Activated CD4-positive, alpha-beta memory T cell treated with anti-CD3 and anti-CD28 coated beads for 36 hours (primary cell): ENCODE data around the gene SACM1L. TPM values are rescaled to one million over a fixed set of nuclear protein-coding genes. Genes with fewer than 3 reads are reported as not detected.

Source experiments
- CTCF ChIA-PET: fragments of 350-600 bp; sonication (Branson Sonifier 250); formaldehyde crosslinking; loops from one replicate; lab custom pipeline; 2021; ENCODE audit warnings: antibody characterized with exemption, inconsistent platforms; lab: Charles Lee
- POLR2A ChIA-PET: fragments of 350-600 bp; sonication (Branson Sonifier 250); formaldehyde crosslinking; loops from one replicate; lab custom pipeline; 2021; ENCODE audit warnings: antibody characterized with exemption; lab: Charles Lee
- DNase-seq: peaks from one replicate; pipeline ENCODE4 v3.0.0-alpha.2; 2020
- H3K27ac Mint-ChIP-seq: one replicate; pipeline ENCODE4 v1.8.0; 2021; ENCODE audit warnings: mixed read lengths
- H3K27me3 Mint-ChIP-seq: one replicate; pipeline ENCODE4 v1.8.0; 2021; ENCODE audit warnings: mixed read lengths
- H3K36me3 Mint-ChIP-seq: one replicate; pipeline ENCODE4 v1.8.0; 2021; ENCODE audit warnings: mixed read lengths
- H3K4me1 Mint-ChIP-seq: one replicate; pipeline ENCODE4 v1.8.0; 2021; ENCODE audit warnings: low read depth, mixed read lengths
- H3K4me3 Mint-ChIP-seq: one replicate; pipeline ENCODE4 v1.8.0; 2021; ENCODE audit warnings: mild to moderate bottlenecking, mixed read lengths
- H3K9me3 Mint-ChIP-seq: one replicate; pipeline ENCODE4 v1.8.0; 2021; ENCODE audit warnings: mixed read lengths
- intact Hi-C: fragments of 100-400 bp; cut with micrococcal nuclease; formaldehyde crosslinking; loops from one replicate; pipeline ENCODE4 v1.15.1; 2023
- total RNA-seq, 2 experiments: library from RNA; stranded (reverse); gene quantifications; one replicate each; pipeline ENCODE4 v1.2.3, GENCODE V29; 2021

SACM1L gene
- total RNA-seq, 2 experiments from 2014 or later: 64.3 to 71.2 TPM

GRCh38 chr3:45654397-45654944 is 34.7 kb upstream of the SACM1L start:
- H3K36me3 Mint-ChIP-seq: peaks cover 10% of the 10 kb centered on the region
- peaks cover 7% of the 10 kb centered on the region for H3K9me3 Mint-ChIP-seq
- H3K4me1 Mint-ChIP-seq: peaks cover 14% of the 10 kb centered on the region
- DNase-seq: no peak
- ChIA-PET POLR2A (no interaction called here), CTCF (interaction anchor here (0.6 to 3.0 kb wide), 2 partner anchors 82 to 144 kb away, joined by 3 to 16 read pairs; no protein-coding TSS in a partner anchor)
- intact Hi-C loops: no loop called here
- H3K27ac Mint-ChIP-seq: peak overlapping the region; percentile 61
- H3K4me3 Mint-ChIP-seq: no peak overlapping the region
- no peaks in the 10 kb centered on the region for H3K27me3 Mint-ChIP-seq

DNA sequence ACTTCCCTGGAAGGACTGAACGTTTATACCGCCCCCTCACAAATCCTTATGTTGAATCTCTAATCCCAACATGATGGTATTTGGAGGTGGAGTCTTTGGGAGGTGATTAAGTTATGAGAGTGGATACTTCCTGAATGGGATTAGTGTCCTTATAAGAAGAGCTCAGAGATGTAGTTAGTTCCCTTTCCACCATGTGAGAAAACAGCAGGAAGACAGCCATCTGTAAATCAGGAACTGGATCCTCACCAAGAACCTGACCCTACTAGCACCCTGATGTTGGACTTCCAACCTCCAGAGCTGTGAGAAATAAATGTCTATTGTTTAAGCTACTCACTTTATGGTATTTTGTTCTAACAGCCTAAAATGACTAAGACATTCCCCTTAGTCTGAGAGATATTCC is 33.3 kb upstream of the SACM1L start:
- Mint-ChIP-seq H3K9me3 (no peaks in the 10 kb centered on the region), H3K27ac (no peak overlapping the region), H3K4me3 (no peak overlapping the region), H3K36me3 (peaks cover under 1% of the 10 kb centered on the region), H3K4me1 (peaks cover 19% of the 10 kb centered on the region), H3K27me3 (no peaks in the 10 kb centered on the region)
- ChIA-PET CTCF (interaction anchor here (0.6 to 3.2 kb wide), 32 partner anchors 10 to 762 kb away, joined by 3 to 70 read pairs (median 4); partner anchors contain the start of genes LIMD1 and SACM1L), POLR2A (interaction anchor here (1.2 to 1.5 kb wide), 3 partner anchors 11 to 145 kb away, joined by 3 to 8 read pairs (median 5); partner anchors contain the start of gene LIMD1)
- intact Hi-C loops: loop anchor here (1.0 to 2.0 kb wide), 6 partner anchors 12 to 619 kb away; no protein-coding TSS in a partner anchor
- DNase-seq: no peak

DNA sequence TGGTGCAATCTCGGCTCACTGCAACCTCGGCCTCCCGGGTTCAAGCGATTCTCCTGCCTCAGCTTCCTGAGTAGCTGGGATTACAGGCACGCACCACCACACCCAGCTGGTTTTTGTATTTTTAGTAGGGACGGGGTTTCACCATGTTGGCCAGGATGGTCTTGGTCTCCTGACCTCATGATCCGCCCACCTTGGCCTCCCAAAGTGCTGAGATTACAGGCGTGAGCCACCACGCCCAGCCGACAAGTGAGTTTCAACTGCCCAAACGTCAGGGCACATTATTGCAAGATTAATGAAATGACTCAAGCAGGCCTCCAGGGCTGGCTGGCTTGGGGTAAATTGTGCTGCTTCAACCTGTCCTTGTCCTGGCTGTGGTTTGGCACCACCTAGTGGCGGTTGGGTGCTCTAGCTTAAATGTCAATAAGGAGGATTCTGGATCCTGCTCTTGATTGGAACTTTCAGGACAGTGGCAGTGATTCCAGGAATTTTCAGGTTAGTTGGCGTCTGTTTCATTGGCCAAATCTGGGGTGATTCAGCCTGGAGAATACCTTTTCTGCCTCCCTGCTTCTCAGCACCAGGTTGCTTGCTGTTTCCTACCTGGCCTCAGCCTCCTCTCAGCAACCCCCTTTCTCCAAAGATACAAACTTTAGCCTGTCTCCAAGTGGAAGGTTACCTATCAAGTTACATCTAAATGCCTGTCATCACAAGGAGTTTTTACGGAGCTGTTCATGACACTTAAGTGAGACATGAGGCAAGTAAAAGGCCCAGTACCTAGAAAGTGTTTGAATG is 32.4 kb upstream of the SACM1L start:
- ChIA-PET POLR2A (interaction anchor here (1.2 to 1.5 kb wide), 3 partner anchors 10 to 146 kb away, joined by 3 to 8 read pairs (median 5); partner anchors contain the start of gene LIMD1), CTCF (interaction anchor here (0.5 to 3.2 kb wide), 34 partner anchors 10 to 712 kb away, joined by 3 to 70 read pairs (median 4); partner anchors contain the start of genes LIMD1 and SACM1L)
- peak; percentile 92 for DNase-seq
- intact Hi-C loops: loop anchor here (1.0 to 2.0 kb wide), 6 partner anchors 12 to 620 kb away; no protein-coding TSS in a partner anchor
- Mint-ChIP-seq H3K9me3 (no peaks in the 10 kb centered on the region), H3K4me1 (peaks cover 19% of the 10 kb centered on the region), H3K27me3 (no peaks in the 10 kb centered on the region), H3K36me3 (no peaks in the 10 kb centered on the region), H3K4me3 (no peak overlapping the region), H3K27ac (no peak overlapping the region)

GRCh38 chr3:45657853-45658252 is 31.3 kb upstream of the SACM1L start:
- H3K27me3 Mint-ChIP-seq: no peaks in the 10 kb centered on the region
- ChIA-PET CTCF (interaction anchor here (0.6 to 3.2 kb wide), 3 partner anchors 10 to 147 kb away, joined by 4 to 70 read pairs (median 17); no protein-coding TSS in a partner anchor), POLR2A (no interaction called here)
- no peaks in the 10 kb centered on the region for H3K36me3 Mint-ChIP-seq
- H3K9me3 Mint-ChIP-seq: no peaks in the 10 kb centered on the region
- no peak overlapping the region for H3K27ac Mint-ChIP-seq
- H3K4me3 Mint-ChIP-seq: no peak overlapping the region
- peaks cover 19% of the 10 kb centered on the region for H3K4me1 Mint-ChIP-seq
- intact Hi-C loops: loop anchor here (2.0 kb wide), 1 partner anchor 621 kb away; no protein-coding TSS in a partner anchor
- DNase-seq: no peak

- intact Hi-C loops: loop anchor here (10.0 kb wide), 3 partner anchors 285 to 435 kb away; partner anchors contain the start of genes CXCR6 and TMEM158
- H3K36me3 Mint-ChIP-seq: no peaks in the 10 kb centered on the region
- peaks cover 21% of the 10 kb centered on the region for H3K4me1 Mint-ChIP-seq
- CTCF ChIA-PET: interaction anchor here (0.6 to 4.5 kb wide), 70 partner anchors 9 to 648 kb away, joined by 3 to 138 read pairs (median 5); partner anchors contain the start of genes LIMD1, SACM1L and TMEM158
- no peaks in the 10 kb centered on the region for H3K27me3 Mint-ChIP-seq
- peak; percentile 51 for DNase-seq
- no peak overlapping the region for H3K27ac Mint-ChIP-seq
- H3K9me3 Mint-ChIP-seq: no peaks in the 10 kb centered on the region
- POLR2A ChIA-PET: interaction anchor here (0.5 to 1.1 kb wide), 3 partner anchors 66 to 216 kb away, joined by 3 to 5 read pairs (median 4); partner anchors contain the start of gene LIMD1
- H3K4me3 Mint-ChIP-seq: no peak overlapping the region
Observed at GRCh38 chr3:45659661-45660566, 29.3 kb upstream of the SACM1L start.

- Mint-ChIP-seq H3K4me3 (no peak overlapping the region), H3K36me3 (no peaks in the 10 kb centered on the region), H3K27me3 (no peaks in the 10 kb centered on the region), H3K27ac (no peak overlapping the region), H3K9me3 (no peaks in the 10 kb centered on the region), H3K4me1 (peaks cover 28% of the 10 kb centered on the region)
- ChIA-PET CTCF (interaction anchor here (0.6 to 4.5 kb wide), 54 partner anchors 8 to 648 kb away, joined by 3 to 138 read pairs (median 6); partner anchors contain the start of genes LIMD1, SACM1L and TMEM158), POLR2A (interaction anchor here (0.5 to 1.1 kb wide), 2 partner anchors 151 to 217 kb away, joined by 4 to 5 read pairs; no protein-coding TSS in a partner anchor)
- DNase-seq: no peak
- intact Hi-C loops: loop anchor here (10.0 kb wide), 3 partner anchors 284 to 436 kb away; partner anchors contain the start of genes CXCR6 and TMEM158
Observed at GRCh38 chr3:45660567-45660901, 28.7 kb upstream of the SACM1L start.

DNA sequence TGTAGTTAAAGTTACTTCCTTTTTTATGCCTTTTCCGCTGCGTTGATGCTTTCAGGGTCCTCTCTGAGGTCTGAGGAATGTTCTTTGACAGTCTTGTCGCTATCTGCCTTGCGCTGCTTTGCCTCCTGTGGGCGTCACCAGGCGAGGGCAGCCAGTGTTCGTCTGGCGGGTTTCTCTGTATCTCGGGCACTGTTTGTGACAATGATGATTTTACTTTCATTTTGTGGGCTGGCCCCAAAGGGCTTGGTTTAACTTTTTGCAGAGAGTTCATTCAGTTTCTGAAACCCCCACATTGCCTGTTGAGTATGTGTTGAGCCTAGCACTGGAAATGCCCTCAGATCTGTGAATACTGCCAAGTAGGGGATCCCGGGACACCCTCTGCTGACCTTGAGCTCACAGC is 24.6 kb upstream of the SACM1L start:
- POLR2A ChIA-PET: interaction anchor here (0.7 kb wide), 1 partner anchor 12 kb away, joined by 3 read pairs; no protein-coding TSS in a partner anchor
- Mint-ChIP-seq H3K9me3 (no peaks in the 10 kb centered on the region), H3K27ac (peak overlapping the region; percentile 83), H3K36me3 (peaks cover 16% of the 10 kb centered on the region), H3K27me3 (no peaks in the 10 kb centered on the region), H3K4me3 (peak overlapping the region; percentile 76), H3K4me1 (peaks cover 56% of the 10 kb centered on the region)
- CTCF ChIA-PET: interaction anchor here (0.6 to 5.8 kb wide), 7 partner anchors 8 to 626 kb away, joined by 3 to 33 read pairs (median 3); partner anchors contain the start of gene SACM1L
- peak; percentile 82 for DNase-seq
- intact Hi-C loops: loop anchor here (2.0 to 10.0 kb wide), 5 partner anchors 68 to 440 kb away; partner anchors contain the start of genes CXCR6 and TMEM158

DNA sequence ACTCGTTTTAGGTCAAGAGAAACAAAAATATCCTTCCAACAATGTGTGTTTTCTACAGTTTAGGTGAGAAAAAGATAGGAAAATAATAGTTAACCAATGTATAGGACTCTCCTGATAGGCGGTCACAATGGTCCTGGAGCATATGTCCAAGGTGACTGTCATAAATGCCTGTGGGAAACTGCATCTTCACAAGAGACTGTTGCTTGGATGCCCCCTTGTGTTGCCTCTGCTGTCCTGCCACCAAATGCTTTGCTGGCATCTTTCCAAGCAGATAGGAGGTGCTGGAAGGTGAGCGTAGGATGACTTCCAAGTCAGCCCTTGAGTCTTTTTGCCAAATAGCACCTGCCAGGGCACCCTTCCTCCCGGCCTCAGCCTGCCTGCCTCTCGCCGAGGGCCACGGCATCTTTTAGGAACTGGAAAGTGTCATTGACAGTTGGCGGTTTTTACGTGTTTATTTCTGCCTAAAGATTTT is 24.1 kb upstream of the SACM1L start:
- H3K4me1 Mint-ChIP-seq: peaks cover 51% of the 10 kb centered on the region

GRCh38 chr3:45666757-45667431 is 22.3 kb upstream of the SACM1L start:
- H3K4me1 Mint-ChIP-seq: peaks cover 55% of the 10 kb centered on the region
- intact Hi-C loops: loop anchor here (5.0 to 10.0 kb wide), 5 partner anchors 250 to 560 kb away; partner anchors contain the start of genes CXCR6 and TMEM158
- no peaks in the 10 kb centered on the region for H3K9me3 Mint-ChIP-seq
- peak overlapping the region; percentile 80 for H3K27ac Mint-ChIP-seq
- ChIA-PET CTCF (interaction anchor here (0.6 to 5.8 kb wide), 13 partner anchors 7 to 628 kb away, joined by 3 to 33 read pairs (median 4); partner anchors contain the start of genes LIMD1 and SACM1L), POLR2A (interaction anchor here (1.0 to 3.9 kb wide), 4 partner anchors 10 to 139 kb away, joined by 3 to 23 read pairs (median 11); partner anchors contain the start of gene SACM1L)
- no peaks in the 10 kb centered on the region for H3K27me3 Mint-ChIP-seq
- peaks cover 18% of the 10 kb centered on the region for H3K36me3 Mint-ChIP-seq
- DNase-seq: peak; percentile 27
- no peak overlapping the region for H3K4me3 Mint-ChIP-seq

More for the DNA sequence above, 24.1 kb upstream of the SACM1L start:
- ChIA-PET POLR2A (interaction anchor here (3.6 kb wide), 1 partner anchor 28 kb away, joined by 17 read pairs; no protein-coding TSS in a partner anchor), CTCF (interaction anchor here (0.7 to 5.8 kb wide), 9 partner anchors 9 to 627 kb away, joined by 3 to 33 read pairs (median 4); partner anchors contain the start of gene SACM1L)
- H3K9me3 Mint-ChIP-seq: no peaks in the 10 kb centered on the region
- peak; percentile 80 for DNase-seq
- peaks cover 18% of the 10 kb centered on the region for H3K36me3 Mint-ChIP-seq
- H3K27me3 Mint-ChIP-seq: no peaks in the 10 kb centered on the region
- H3K27ac Mint-ChIP-seq: peak overlapping the region; percentile 83
- peak overlapping the region; percentile 76 for H3K4me3 Mint-ChIP-seq
- intact Hi-C loops: loop anchor here (2.0 to 10.0 kb wide), 7 partner anchors 68 to 558 kb away; partner anchors contain the start of genes CXCR6 and TMEM158
